ENCODE measurements around the gene LCOR. TPM values are rescaled to one million over a fixed set of nuclear protein-coding genes. Genes with fewer than 3 reads are reported as not detected.
A peak's percentile ranks its signal among the peaks of the same experiment; 100 is the strongest.
"Not testable (repeated sequence)": the region's sequence is repeated elsewhere in the genome, so short reads cannot be mapped to it uniquely, and the experiment has no call there.

The LCOR gene
- total RNA-seq, 1 experiment from 2014 or later, result 10.5 TPM

DNA sequence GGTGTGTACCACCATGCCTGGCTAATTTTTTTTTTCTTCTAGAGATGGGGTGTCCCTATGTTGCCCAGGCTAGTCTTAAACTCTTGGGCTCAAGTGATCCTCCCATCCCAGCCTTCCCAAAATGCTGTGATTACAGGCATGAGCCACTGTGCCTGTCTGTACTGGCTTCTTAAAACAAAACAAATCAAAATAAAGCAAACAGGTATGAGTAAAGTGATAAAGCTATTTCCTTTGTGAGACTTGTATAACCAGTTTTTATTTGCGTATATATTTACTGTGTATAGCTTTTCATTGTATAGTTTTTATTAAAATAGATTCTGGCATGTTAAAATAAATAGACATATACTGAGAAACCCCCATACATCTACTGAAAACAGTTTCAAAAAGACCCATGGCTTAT, 14.3 kb downstream of the LCOR start:
- BruUV-seq (replicated peaks), result no TSS peak
- H3K4me1 ChIP-seq (ENCODE audit: insufficient read depth, low read length), result peaks cover 30% of the 10 kb centered on the region
- TF ChIP-seq EZH2phosphoT487 (IDR thresholded peaks at IDR 0.05; ENCODE audit: borderline replicate concordance, low read length) (no peak), CTCF (conservative IDR thresholded peaks at IDR 0.05; ENCODE audit: low read depth, low read length) (no peak), EZH2 (IDR thresholded peaks at IDR 0.05; ENCODE audit: low read length, unreplicated experiment) (no peak)
- intact Hi-C loops (cut with micrococcal nuclease), result no loop called here
- H3F3A ChIP-seq (ENCODE audit: low read length, unreplicated experiment), result no peaks in the 10 kb centered on the region
- H3K9me2 ChIP-seq (replicated peaks; ENCODE audit: low read length), result no peaks in the 10 kb centered on the region
- H3K4me2 ChIP-seq (ENCODE audit: low read length), result peak overlapping the region; percentile 52
- H3K9me3 ChIP-seq (ENCODE audit: low read length), result no peaks in the 10 kb centered on the region
- H3K9ac ChIP-seq (ENCODE audit: low read length), result no peak overlapping the region
- ChIA-PET POLR2A (ENCODE audit: unreplicated experiment) (no interaction called here), CTCF (interaction anchor here (0.6 kb wide), 1 partner anchor 229 kb away, joined by 3 read pairs; no protein-coding TSS in a partner anchor)
- no peaks in the 10 kb centered on the region for H3K27me3 ChIP-seq (ENCODE audit: low read length)
- H2AFZ ChIP-seq (ENCODE audit: low read length), result no peak overlapping the region
- ATAC-seq, result peak; percentile 49
- 0 out of 2 replicates have a peak overlapping the region, but pooled peaks have one; percentile 30 for H3K27ac ChIP-seq (ENCODE audit: low read length)
- peaks cover 37% of the 10 kb centered on the region for H4K20me1 ChIP-seq (ENCODE audit: low read length)
- no peaks in the 10 kb centered on the region for H3K36me3 ChIP-seq (ENCODE audit: low read depth, low read length)
- peak; percentile 34 for DNase-seq
- H3K4me3 ChIP-seq (ENCODE audit: low read length), result no peak overlapping the region
- peaks cover 96% of the 10 kb centered on the region for H3K79me2 ChIP-seq (ENCODE audit: low read length)

- Histone ChIP-seq H3K4me1 (ENCODE audit: insufficient read depth, low read length) (peaks cover 29% of the 10 kb centered on the region), H3K4me2 (ENCODE audit: low read length) (peak overlapping the region; percentile 52), H3K27me3 (ENCODE audit: low read length) (no peaks in the 10 kb centered on the region), H3F3A (ENCODE audit: low read length, unreplicated experiment) (no peaks in the 10 kb centered on the region), H3K27ac (ENCODE audit: low read length) (0 out of 2 replicates have a peak overlapping the region, but pooled peaks have one; percentile 7), H3K9me3 (ENCODE audit: low read length) (no peaks in the 10 kb centered on the region), H3K79me2 (ENCODE audit: low read length) (peaks cover 96% of the 10 kb centered on the region), H3K9ac (ENCODE audit: low read length) (no peak overlapping the region), H3K4me3 (ENCODE audit: low read length) (no peak overlapping the region), H3K36me3 (ENCODE audit: low read depth, low read length) (no peaks in the 10 kb centered on the region), H2AFZ (ENCODE audit: low read length) (no peak overlapping the region), H3K9me2 (replicated peaks; ENCODE audit: low read length) (no peaks in the 10 kb centered on the region), H4K20me1 (ENCODE audit: low read length) (peaks cover 37% of the 10 kb centered on the region)
- intact Hi-C loops (cut with micrococcal nuclease), result no loop called here
- no TSS peak for BruUV-seq (replicated peaks)
- POLR2A ChIA-PET (ENCODE audit: unreplicated experiment), result no interaction called here
- CTCF ChIA-PET, result no interaction called here
- TF ChIP-seq EZH2 (IDR thresholded peaks at IDR 0.05; ENCODE audit: low read length, unreplicated experiment), result no peak
- no peak for TF ChIP-seq EZH2phosphoT487 (IDR thresholded peaks at IDR 0.05; ENCODE audit: borderline replicate concordance, low read length)
- TF ChIP-seq CTCF (conservative IDR thresholded peaks at IDR 0.05; ENCODE audit: low read depth, low read length), result no peak
- DNase-seq (no peak), ATAC-seq (no peak)
These were observed 14.8 kb downstream of the LCOR start for GRCh38 chr10:96846926-96847325.

DNA sequence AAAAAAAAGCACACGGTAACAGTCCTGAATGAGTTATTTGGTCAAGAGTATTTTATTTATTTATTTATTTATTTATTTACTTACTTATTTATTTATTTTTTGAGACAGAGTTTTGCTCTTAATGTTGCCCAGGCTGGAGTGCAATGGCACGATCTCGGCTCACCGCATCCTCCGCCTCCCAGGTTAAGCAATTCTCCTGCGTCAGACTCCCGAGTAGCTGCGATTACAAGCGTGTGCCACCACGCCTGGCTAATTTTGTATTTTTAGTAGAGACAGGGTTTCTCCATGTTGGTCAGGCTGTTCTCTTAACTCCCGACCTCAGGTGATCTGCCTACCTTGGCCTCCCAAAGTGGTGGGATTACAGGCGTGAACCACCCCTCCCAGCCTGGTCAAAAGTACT, 15.3 kb downstream of the LCOR start:
- H3K9ac ChIP-seq (ENCODE audit: low read length); ATAC-seq; H3K9me3 ChIP-seq (ENCODE audit: low read length); H3K36me3 ChIP-seq (ENCODE audit: low read depth, low read length); DNase-seq; H3K27ac ChIP-seq (ENCODE audit: low read length); intact Hi-C loops (cut with micrococcal nuclease); H2AFZ ChIP-seq (ENCODE audit: low read length); H3K9me2 ChIP-seq (replicated peaks; ENCODE audit: low read length); POLR2A ChIA-PET (ENCODE audit: unreplicated experiment); H3K27me3 ChIP-seq (ENCODE audit: low read length); H3K4me2 ChIP-seq (ENCODE audit: low read length); CTCF ChIA-PET; H3F3A ChIP-seq (ENCODE audit: low read length, unreplicated experiment); H3K4me3 ChIP-seq (ENCODE audit: low read length); BruUV-seq (replicated peaks): not testable (repeated sequence)
- peaks cover 96% of the 10 kb centered on the region for H3K79me2 ChIP-seq (ENCODE audit: low read length)
- peaks cover 26% of the 10 kb centered on the region for H3K4me1 ChIP-seq (ENCODE audit: insufficient read depth, low read length)
- peaks cover 37% of the 10 kb centered on the region for H4K20me1 ChIP-seq (ENCODE audit: low read length)

All from PC-3 (cell line).